Muscle layer of duodenum (tissue), 2 donors: ENCODE measurements around the gene LRP11.
"Not testable (repeated sequence)": the region's sequence is repeated elsewhere in the genome, so short reads cannot be mapped to it uniquely, and the experiment has no call there.

ENCODE experiments used
- H3K27ac ChIP-seq: one replicate; pipeline ENCODE4 v1.7.0; 2013; ENCODE audit warnings: mild to moderate bottlenecking, low read length
- H3K27me3 ChIP-seq: one replicate; pipeline ENCODE4 v1.7.0; 2013; ENCODE audit warnings: low read depth, mild to moderate bottlenecking, control low read depth, low read length
- H3K36me3 ChIP-seq, 2 donors: one replicate each; pipeline ENCODE4 v1.7.0; 2013; ENCODE audit warnings: low read length in 2 of 2, control low read depth in 1 of 2, mild to moderate bottlenecking in 1 of 2; ENCODE audit not compliant: insufficient read depth in 2 of 2, control insufficient read depth in 1 of 2
- H3K4me1 ChIP-seq, 2 donors: one replicate each; pipeline ENCODE4 v1.7.0; 2013; ENCODE audit warnings: low read length in 2 of 2, mild to moderate bottlenecking in 2 of 2, control low read depth in 1 of 2, moderate library complexity in 1 of 2; ENCODE audit not compliant: insufficient read depth in 2 of 2, control insufficient read depth in 1 of 2
- H3K4me3 ChIP-seq, 2 donors: one replicate each; pipeline ENCODE4 v1.7.0; 2013; ENCODE audit warnings: low read length in 2 of 2, low read depth in 1 of 2, mild to moderate bottlenecking in 1 of 2
- H3K9me3 ChIP-seq, 2 donors: one replicate each; pipeline ENCODE4 v1.7.0; 2013; ENCODE audit warnings: low read length in 2 of 2, control low read depth in 1 of 2, mild to moderate bottlenecking in 1 of 2; ENCODE audit not compliant: control insufficient read depth in 1 of 2
- donor health status: healthy.

Gene LRP11, protein sequence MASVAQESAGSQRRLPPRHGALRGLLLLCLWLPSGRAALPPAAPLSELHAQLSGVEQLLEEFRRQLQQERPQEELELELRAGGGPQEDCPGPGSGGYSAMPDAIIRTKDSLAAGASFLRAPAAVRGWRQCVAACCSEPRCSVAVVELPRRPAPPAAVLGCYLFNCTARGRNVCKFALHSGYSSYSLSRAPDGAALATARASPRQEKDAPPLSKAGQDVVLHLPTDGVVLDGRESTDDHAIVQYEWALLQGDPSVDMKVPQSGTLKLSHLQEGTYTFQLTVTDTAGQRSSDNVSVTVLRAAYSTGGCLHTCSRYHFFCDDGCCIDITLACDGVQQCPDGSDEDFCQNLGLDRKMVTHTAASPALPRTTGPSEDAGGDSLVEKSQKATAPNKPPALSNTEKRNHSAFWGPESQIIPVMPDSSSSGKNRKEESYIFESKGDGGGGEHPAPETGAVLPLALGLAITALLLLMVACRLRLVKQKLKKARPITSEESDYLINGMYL

DNA sequence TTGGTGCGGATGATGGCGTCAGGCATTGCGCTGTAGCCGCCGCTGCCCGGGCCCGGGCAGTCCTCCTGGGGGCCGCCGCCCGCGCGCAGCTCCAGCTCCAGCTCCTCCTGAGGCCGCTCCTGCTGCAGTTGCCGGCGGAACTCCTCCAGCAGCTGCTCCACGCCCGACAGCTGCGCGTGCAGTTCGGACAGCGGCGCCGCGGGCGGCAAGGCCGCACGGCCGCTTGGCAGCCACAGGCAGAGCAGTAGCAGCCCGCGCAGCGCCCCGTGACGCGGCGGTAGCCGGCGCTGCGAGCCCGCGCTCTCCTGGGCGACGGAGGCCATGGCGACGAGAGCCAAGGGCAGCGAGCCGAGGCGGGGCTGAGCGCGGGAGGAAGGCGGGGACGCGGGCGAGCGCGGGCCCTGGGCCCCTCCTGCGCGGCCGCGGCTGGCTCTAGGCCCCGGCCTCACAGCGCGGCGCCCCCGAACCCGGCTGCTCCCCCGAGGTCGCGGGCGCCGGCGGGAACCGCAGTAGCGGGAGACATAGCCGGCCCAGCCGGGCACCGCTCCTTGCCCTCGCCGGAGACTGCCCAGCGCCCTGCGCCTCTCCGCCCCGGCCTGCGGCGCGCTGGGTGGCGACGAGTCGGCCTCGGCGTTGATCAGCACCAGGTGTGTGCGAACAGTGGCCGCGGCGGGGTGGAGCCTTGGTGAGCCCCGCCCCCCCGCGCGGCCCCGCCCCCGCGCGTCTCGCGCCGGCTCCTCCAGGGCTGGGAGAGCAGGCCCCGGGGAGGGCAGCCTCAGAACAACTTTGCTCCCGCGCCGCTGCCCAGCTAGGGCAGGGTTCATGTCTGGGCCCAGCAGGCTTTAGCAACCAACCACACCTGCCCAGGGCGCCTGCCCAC lies at the start of gene LRP11:
Gene LRP11, minus strand, starts transcription at position 662 of the 880 bp plus-strand sequence. Its CDS starts 339 bp downstream, at position 323.
- H3K9me3 ChIP-seq, result no peaks in the 10 kb centered on the region
- no peaks in the 10 kb centered on the region for H3K27me3 ChIP-seq
- H3K4me3 ChIP-seq, result peak within 1 kb of the TSS; percentile 70 to 82
- H3K4me1 ChIP-seq, result peaks cover 3 to 10% of the 10 kb centered on the region in 2 donors
- H3K27ac ChIP-seq, result peak within 1 kb of the TSS; percentile 36
- no peaks in the 10 kb centered on the region for H3K36me3 ChIP-seq

DNA sequence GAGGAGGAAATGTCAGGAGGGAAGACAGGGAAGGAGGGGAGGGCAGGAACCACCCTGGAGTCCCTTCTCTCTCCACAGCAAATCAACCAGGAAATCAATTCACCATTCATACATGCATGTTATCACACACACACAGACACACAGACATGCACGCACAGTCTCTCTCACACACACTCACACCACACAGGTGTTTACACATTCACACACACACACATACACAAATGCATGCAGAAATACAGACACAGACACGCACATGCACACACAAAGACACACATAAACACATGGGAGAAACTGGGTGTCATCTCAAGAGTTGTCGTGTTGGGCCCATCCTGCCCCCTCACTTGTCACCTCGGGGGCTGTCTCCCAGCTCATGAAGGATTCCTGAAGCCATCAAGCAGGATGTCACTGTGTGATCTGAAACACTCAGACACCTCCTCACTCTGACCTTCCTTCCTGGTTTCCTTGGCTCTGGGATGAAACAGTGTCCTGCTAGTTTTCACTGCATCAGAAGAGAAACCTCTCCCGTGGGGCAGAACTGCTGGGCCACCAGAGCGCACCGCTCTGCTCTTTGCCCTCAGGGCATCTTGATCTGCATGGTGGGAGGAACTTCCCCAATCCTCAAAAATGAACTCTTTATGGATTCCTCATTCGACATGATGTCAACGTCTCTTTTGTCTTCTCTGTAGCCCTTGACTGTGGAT lies 49.5 kb upstream of the LRP11 start:
- H3K4me3 ChIP-seq, result no peak overlapping the region
- H3K9me3 ChIP-seq, result no peaks in the 10 kb centered on the region
- no peaks in the 10 kb centered on the region for H3K36me3 ChIP-seq
- H3K27me3 ChIP-seq, result no peaks in the 10 kb centered on the region
- no peak overlapping the region for H3K27ac ChIP-seq
- H3K4me1 ChIP-seq, result no peaks in the 10 kb centered on the region

DNA sequence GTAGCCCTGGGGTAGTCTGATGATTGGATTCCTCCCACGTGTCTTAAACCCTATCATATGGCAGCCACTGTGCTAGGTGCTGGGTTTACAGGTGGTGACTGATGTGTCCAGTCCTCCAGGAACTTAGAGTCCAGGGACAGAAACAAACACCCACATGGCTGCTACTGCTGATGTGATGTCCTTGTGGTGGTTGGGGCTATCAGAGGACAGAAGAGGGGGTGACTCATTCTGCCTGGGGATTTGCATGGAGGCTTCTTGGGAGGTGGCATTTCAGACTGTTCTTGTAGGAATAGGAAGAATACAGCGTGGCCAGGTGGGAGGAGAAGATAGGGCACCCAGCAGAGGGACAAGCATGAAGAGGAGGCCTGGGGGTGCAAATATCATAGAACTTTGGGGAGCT lies 48.9 kb upstream of the LRP11 start:
- Histone ChIP-seq H3K27ac (no peak overlapping the region), H3K4me1 (no peaks in the 10 kb centered on the region), H3K4me3 (no peak overlapping the region), H3K27me3 (no peaks in the 10 kb centered on the region), H3K9me3 (no peaks in the 10 kb centered on the region), H3K36me3 (no peaks in the 10 kb centered on the region)

DNA sequence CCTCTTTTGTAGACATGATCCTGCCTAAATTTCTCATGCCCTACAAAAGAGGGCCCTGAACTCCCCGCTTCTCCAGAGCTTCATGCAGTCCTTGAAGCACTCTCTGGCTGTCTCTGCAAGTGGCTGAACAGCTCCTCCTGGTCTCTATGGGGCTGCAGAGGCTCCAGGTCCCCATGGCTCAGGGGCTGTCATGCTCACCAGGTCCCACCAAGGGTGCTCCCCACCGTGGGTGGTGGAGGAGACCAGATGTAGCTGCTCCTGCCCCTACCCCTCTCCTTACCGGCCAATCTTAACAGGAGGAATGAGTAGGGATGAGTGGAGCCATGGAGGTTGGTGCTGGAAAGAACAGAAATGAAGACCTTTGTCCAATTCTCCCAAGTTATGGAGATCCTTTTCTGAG lies 48.5 kb upstream of the LRP11 start:
- not testable (repeated sequence) for H3K4me3 ChIP-seq, H3K4me1 ChIP-seq, H3K9me3 ChIP-seq, H3K27ac ChIP-seq, H3K27me3 ChIP-seq, H3K36me3 ChIP-seq

DNA sequence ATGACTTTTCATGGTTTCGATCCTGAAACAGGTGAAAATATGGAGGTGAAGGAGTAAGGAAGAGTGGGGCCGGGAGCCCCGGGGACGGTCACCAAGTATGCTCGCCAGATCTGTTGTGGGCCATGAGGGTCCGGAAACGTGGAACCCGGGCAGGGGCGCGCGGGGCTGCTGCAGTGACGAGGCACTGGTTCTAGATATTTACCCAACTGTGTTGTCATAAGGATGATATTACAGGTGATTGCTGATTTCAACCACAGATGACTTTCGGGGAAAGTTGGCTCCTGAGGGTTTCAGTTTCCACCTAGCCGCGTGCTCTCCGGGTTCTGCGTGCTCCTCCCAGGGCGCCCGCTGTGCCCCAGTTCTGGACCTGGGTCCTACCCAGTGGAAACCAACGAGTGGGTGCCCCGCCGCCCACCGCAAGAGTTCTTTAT lies 46.6 kb upstream of the LRP11 start:
- H3K27me3 ChIP-seq, result no peaks in the 10 kb centered on the region
- H3K9me3 ChIP-seq, result no peaks in the 10 kb centered on the region
- H3K27ac ChIP-seq, result no peak overlapping the region
- no peak overlapping the region for H3K4me3 ChIP-seq
- H3K36me3 ChIP-seq, result no peaks in the 10 kb centered on the region
- H3K4me1 ChIP-seq, result no peaks in the 10 kb centered on the region

DNA sequence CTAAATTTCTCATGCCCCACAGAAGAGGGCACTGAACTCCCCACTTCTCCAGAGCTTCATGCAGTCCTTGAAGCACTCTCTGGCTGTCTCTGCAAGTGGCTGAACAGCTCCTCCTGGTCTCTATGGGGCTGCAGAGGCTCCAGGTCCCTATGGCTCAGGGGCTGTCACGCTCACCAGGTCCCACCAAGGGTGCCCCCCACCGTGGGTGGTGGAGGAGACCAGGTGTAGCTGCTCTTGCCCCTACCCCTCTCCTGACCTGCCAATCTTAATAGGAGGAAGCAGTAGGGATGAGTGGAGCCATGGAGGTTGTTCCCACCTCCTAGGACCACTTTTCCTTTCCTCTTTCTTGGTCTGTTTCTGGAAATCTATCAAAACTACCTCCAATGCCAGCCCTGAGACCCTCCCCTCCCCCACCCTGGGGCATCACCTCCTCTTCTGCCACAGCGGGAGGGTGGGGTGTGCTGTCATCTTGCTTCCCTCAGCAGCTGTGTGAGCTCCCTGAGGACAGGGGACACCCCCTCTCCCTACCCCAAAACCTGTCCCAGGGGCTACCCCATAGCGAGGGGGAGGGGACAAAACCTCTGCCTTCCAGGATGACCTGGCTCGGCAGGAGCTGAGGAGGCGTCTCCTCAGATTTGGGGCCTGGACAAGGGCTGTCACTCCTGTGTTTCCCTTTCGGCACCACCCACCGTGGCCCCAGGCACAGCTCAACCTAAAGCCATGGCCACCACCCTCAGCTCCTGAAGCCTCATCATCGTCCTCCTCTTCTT lies 45.7 kb upstream of the LRP11 start:
- Histone ChIP-seq H3K9me3 (no peaks in the 10 kb centered on the region), H3K4me3 (no peak overlapping the region), H3K36me3 (no peaks in the 10 kb centered on the region), H3K4me1 (no peaks in the 10 kb centered on the region), H3K27ac (no peak overlapping the region), H3K27me3 (no peaks in the 10 kb centered on the region)

DNA sequence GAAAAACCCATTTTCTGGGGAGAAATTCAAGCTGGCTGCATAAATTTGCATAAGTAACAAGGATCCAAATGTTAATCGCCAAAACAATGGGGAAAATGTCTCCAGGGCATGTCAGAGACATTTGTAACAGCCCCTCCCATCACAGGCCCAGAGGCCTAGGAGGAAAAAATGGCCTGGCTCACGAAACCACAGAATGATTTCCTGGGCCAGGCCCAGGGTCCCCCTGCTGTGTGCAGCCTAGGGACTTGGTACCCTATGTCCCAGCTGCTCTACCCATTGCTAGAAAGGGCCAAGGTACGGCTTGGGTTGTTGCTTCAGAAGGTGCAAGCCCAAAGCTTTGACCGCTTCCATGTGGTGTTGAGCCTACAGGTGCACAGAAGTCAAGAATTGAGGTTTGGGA lies 44.3 kb upstream of the LRP11 start:
- H3K4me3 ChIP-seq, H3K27ac ChIP-seq, H3K9me3 ChIP-seq, H3K36me3 ChIP-seq, H3K4me1 ChIP-seq, H3K27me3 ChIP-seq: not testable (repeated sequence)

DNA sequence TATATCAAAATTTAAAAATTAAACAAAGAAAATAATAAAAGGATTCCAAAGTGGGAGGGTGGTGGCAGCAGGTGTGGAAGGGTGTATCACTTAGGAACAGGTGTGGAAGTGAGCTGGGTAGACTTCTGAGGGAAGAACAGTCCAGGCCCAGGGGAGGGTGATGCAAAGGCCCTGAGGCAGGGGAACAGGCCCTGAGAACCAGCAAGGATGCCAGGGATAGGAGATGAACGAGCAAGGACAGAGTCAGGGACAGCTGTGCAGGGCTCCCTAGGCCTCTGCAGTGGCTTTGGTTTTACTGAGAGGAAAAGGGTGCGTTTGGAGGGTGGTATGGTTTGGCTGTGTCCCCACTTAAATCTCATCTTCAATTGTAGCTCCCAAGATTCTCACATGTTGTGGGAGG lies 43.2 kb upstream of the LRP11 start:
- Histone ChIP-seq H3K9me3 (no peaks in the 10 kb centered on the region), H3K27me3 (no peaks in the 10 kb centered on the region), H3K36me3 (no peaks in the 10 kb centered on the region), H3K4me1 (no peaks in the 10 kb centered on the region), H3K27ac (no peak overlapping the region), H3K4me3 (no peak overlapping the region)

DNA sequence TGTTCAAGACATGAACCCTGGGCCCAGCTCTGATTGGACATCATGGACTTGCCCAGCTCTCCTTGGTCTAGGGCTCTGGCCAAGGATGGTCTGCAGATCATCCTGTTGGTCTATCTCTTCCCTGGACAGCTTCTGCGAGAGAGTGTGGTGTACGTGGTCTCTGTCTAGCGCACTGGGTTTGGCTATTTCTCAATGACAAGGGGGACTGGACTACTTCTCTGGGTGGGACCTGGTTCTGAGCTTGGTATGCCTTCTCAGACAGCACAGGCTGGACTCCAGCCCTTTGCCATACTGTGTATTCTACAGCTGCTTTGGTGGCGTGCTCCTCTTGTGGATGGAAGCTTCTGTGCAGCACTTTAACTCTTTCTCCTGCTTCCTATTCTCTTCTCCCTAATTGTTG lies 42.2 kb upstream of the LRP11 start:
- H3K4me1 ChIP-seq, result no peaks in the 10 kb centered on the region
- H3K4me3 ChIP-seq, result no peak overlapping the region
- H3K27ac ChIP-seq, result no peak overlapping the region
- no peaks in the 10 kb centered on the region for H3K36me3 ChIP-seq
- no peaks in the 10 kb centered on the region for H3K9me3 ChIP-seq
- H3K27me3 ChIP-seq, result no peaks in the 10 kb centered on the region

DNA sequence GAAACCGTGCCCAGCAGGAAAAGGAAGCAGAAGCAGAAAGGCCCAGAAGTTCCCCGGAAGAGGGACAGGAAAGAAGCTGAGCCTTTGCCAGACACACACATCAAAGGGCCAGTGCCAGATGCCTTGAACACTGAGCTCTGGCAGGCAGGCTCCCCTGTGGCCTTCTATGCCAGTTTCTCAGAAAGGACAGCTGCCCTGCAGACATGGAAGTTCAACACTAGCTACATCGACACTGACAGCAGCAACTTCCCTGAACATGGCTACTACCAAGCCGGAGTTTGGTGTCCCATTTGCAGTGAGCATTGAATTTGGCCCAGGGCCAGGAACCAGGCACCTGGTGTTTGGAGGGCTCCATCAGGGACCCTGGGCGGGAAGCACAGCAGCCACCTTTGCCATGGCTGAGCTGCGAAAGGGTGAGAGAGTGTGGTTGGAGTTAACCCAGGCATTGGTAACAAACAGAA lies 41.8 kb upstream of the LRP11 start:
- Histone ChIP-seq H3K9me3 (no peaks in the 10 kb centered on the region), H3K27ac (no peak overlapping the region), H3K4me1 (no peaks in the 10 kb centered on the region), H3K4me3 (no peak overlapping the region), H3K27me3 (no peaks in the 10 kb centered on the region), H3K36me3 (no peaks in the 10 kb centered on the region)
